GM19324 (cell line): ENCODE data around the gene ELOB.
"Not testable (repeated sequence)": the region's sequence is repeated elsewhere in the genome, so short reads cannot be mapped to it uniquely, and the experiment has no call there.

Experiments
- ATAC-seq: cut with Tn5 transposase; IDR thresholded peaks from one replicate; pipeline ENCODE4 v1.9.1; 2021; ENCODE audit warnings: mild to moderate bottlenecking, moderate library complexity; ENCODE audit not compliant: unreplicated experiment, low FRiP score

Gene ELOB

GRCh38 chr16:2726923-2727322 is 50.2 kb downstream of the ELOB start:
- no peak for ATAC-seq

- no peak for ATAC-seq
Measured at GRCh38 chr16:2724816-2725348, 52.2 kb downstream of the ELOB start.

GRCh38 chr16:2724088-2724676 is 52.9 kb downstream of the ELOB start:
- ATAC-seq, result no peak

GRCh38 chr16:2721634-2722173 is 55.4 kb downstream of the ELOB start:
- not testable (repeated sequence) for ATAC-seq
